ENCODE results near the gene S100A9. TPM values are rescaled to one million over a fixed set of nuclear protein-coding genes. Genes with fewer than 3 reads are reported as not detected.

The S100A9 gene
- total and polyA plus RNA-seq, 2 of the 4 experiments (the other 2 are of a cell fraction), result not detected

GRCh38 chr1:153364156-153364555 lies 6.5 kb downstream of the S100A9 start:
- H3K4ac ChIP-seq (ENCODE audit: low read depth, low read length), result no peak overlapping the region
- no peak overlapping the region for H3K4me3 ChIP-seq (ENCODE audit: insufficient read depth, low read depth, low read length)
- intact Hi-C loops (cut with micrococcal nuclease) (no loop called here), in situ Hi-C loops (cut with MboI; ENCODE audit: low sequenced_read_pairs) (no loop called here), dilution Hi-C loops (cut with HindIII; ENCODE audit: low sequenced_read_pairs, unreplicated experiment) (no loop called here)
- H3K9ac ChIP-seq (ENCODE audit: low read depth, low read length), result no peak overlapping the region
- H4K5ac ChIP-seq (ENCODE audit: low read depth, low read length), result no peak overlapping the region
- no peak overlapping the region for H3K14ac ChIP-seq (replicated peaks; ENCODE audit: low read depth, low read length)
- BruUV-seq (replicated peaks), result no TSS peak
- H3K27ac ChIP-seq (ENCODE audit: insufficient read depth, low read length), result no peak overlapping the region
- no peak overlapping the region for H3K18ac ChIP-seq (ENCODE audit: low read depth, low read length)
- H3K79me1 ChIP-seq (ENCODE audit: low read depth in 1 of 2, low read length in 2 of 2), result no peaks in the 10 kb centered on the region
- H2BK5ac ChIP-seq (ENCODE audit: low read depth, low read length, poor library complexity, severe bottlenecking), result no peak overlapping the region
- H2AK5ac ChIP-seq (ENCODE audit: low read depth, low read length), result no peak overlapping the region
- no peak overlapping the region for H2AFZ ChIP-seq (replicated peaks; ENCODE audit: low read length, poor library complexity)
- ATAC-seq (ENCODE audit: low read depth) (no peak), DNase-seq (no peak)
- H3K9me3 ChIP-seq (ENCODE audit: control insufficient read depth, insufficient read depth, low read length), result no peaks in the 10 kb centered on the region
- no peak overlapping the region for H4K91ac ChIP-seq (ENCODE audit: insufficient read depth, low read depth, low read length)
- H3K4me2 ChIP-seq (ENCODE audit: low read depth, low read length), result no peak overlapping the region
- no peaks in the 10 kb centered on the region for H3K9me1 ChIP-seq (ENCODE audit: insufficient read depth, low read length)
- no peaks in the 10 kb centered on the region for H3K36me3 ChIP-seq (ENCODE audit: control insufficient read depth, insufficient read depth, low read length)
- no peak overlapping the region for H2BK20ac ChIP-seq (ENCODE audit: low read depth, low read length)
- no peak overlapping the region for H3K23ac ChIP-seq (ENCODE audit: low read depth, low read length)
- no peak overlapping the region for H2AK9ac ChIP-seq (replicated peaks; ENCODE audit: low read depth, low read length, poor library complexity)
- H3K4me1 ChIP-seq (ENCODE audit: control insufficient read depth, insufficient read depth, low read length), result no peaks in the 10 kb centered on the region
- H4K8ac ChIP-seq (ENCODE audit: low read depth in 2 of 2, low read length in 2 of 2), result no peak overlapping the region
- H2BK120ac ChIP-seq (ENCODE audit: low read depth, low read length), result no peak overlapping the region
- H3K56ac ChIP-seq (ENCODE audit: extremely low read depth, insufficient read depth, low read length), result no peak overlapping the region
- H4K20me1 ChIP-seq (ENCODE audit: insufficient read depth, low read length), result no peaks in the 10 kb centered on the region
- H2BK15ac ChIP-seq (ENCODE audit: low read depth, low read length), result no peak overlapping the region
- CTCF ChIA-PET, result no interaction called here
- POLR2A ChIA-PET (ENCODE audit: unreplicated experiment), result no interaction called here
- peaks cover 6% of the 10 kb centered on the region for H3K27me3 ChIP-seq (ENCODE audit: control insufficient read depth, insufficient read depth, low read length)
- TF ChIP-seq, protein P1, sequence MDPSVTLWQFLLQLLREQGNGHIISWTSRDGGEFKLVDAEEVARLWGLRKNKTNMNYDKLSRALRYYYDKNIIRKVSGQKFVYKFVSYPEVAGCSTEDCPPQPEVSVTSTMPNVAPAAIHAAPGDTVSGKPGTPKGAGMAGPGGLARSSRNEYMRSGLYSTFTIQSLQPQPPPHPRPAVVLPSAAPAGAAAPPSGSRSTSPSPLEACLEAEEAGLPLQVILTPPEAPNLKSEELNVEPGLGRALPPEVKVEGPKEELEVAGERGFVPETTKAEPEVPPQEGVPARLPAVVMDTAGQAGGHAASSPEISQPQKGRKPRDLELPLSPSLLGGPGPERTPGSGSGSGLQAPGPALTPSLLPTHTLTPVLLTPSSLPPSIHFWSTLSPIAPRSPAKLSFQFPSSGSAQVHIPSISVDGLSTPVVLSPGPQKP (IDR thresholded peaks at IDR 0.05; ENCODE audit: borderline replicate concordance, low read depth, low read length), result no peak
- no peak for TF ChIP-seq RCOR1 (IDR thresholded peaks at IDR 0.05; ENCODE audit: insufficient replicate concordance, low read length)
- no peak for TF ChIP-seq MAZ (IDR thresholded peaks at IDR 0.05; ENCODE audit: borderline replicate concordance, low read depth, low read length)
- TF ChIP-seq CHD1 (IDR thresholded peaks at IDR 0.05; ENCODE audit: low read depth, low read length), result no peak
- no peak for TF ChIP-seq MXI1 (IDR thresholded peaks at IDR 0.05; ENCODE audit: borderline replicate concordance, low read depth, low read length)
- TF ChIP-seq MAFK (IDR thresholded peaks at IDR 0.05; ENCODE audit: low read depth, low read length), result no peak
- no peak for TF ChIP-seq RAD21 (IDR thresholded peaks at IDR 0.05; ENCODE audit: low read length)
- TF ChIP-seq FOS (IDR thresholded peaks at IDR 0.05; ENCODE audit: low read depth, low read length), result no peak
- TF ChIP-seq NFE2L2 (IDR thresholded peaks at IDR 0.05; ENCODE audit: low read depth, low read length), result no peak
